ENCODE measurements around the gene TP53BP2.
"Not testable (repeated sequence)": the region's sequence is repeated elsewhere in the genome, so short reads cannot be mapped to it uniquely, and the experiment has no call there.

TP53BP2 gene

DNA sequence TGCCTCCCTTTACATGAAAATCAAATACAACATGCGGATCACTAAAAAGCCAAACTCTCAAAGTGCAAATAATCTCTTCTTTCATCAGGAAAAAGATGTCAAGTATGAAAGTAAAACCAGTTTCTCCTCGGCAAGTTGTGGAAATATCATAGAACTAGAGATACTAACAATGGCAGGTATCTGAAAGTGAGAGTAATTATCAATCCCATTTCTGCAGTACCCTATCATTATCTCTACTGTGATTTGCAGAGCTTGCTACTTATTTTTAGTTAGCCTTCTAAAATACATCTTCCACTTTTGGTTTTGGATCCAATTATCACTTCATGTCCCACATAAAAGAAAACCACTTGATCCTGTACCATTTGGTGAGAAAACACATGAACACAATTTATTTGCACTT is 3.0 kb downstream of the TP53BP2 start:
- no peaks in the 10 kb centered on the region for H3K9me3 ChIP-seq (ENCODE audit: control insufficient read depth in 5 of 5, low read length in 5 of 5)
- peaks cover 3 to 27% (median 26%) of the 10 kb centered on the region in 5 donors for H3K4me1 ChIP-seq (ENCODE audit: control insufficient read depth in 5 of 5, insufficient read depth in 5 of 5, low read length in 5 of 5)
- H3K4me3 ChIP-seq (ENCODE audit: low read depth in 1 of 5, low read length in 5 of 5) = no peak overlapping the region
- no peaks in the 10 kb centered on the region for H3K27me3 ChIP-seq (ENCODE audit: control insufficient read depth in 5 of 5, insufficient read depth in 4 of 5, low read length in 5 of 5)
- no peaks in the 10 kb centered on the region for H3K36me3 ChIP-seq (ENCODE audit: control insufficient read depth in 5 of 5, insufficient read depth in 5 of 5, low read length in 5 of 5)
- H3K9ac ChIP-seq (ENCODE audit: low read length in 5 of 5) = no peak overlapping the region
- H3K27ac ChIP-seq (ENCODE audit: low read depth, low read length) = no peak overlapping the region

GRCh38 chr1:223841977-223842623 is 3.6 kb downstream of the TP53BP2 start:
- H3K27ac ChIP-seq (ENCODE audit: low read depth, low read length); H3K27me3 ChIP-seq (ENCODE audit: control insufficient read depth in 5 of 5, insufficient read depth in 4 of 5, low read length in 5 of 5); H3K9ac ChIP-seq (ENCODE audit: low read length in 5 of 5); H3K36me3 ChIP-seq (ENCODE audit: control insufficient read depth in 5 of 5, insufficient read depth in 5 of 5, low read length in 5 of 5); H3K9me3 ChIP-seq (ENCODE audit: control insufficient read depth in 5 of 5, low read length in 5 of 5); H3K4me3 ChIP-seq (ENCODE audit: low read depth in 1 of 5, low read length in 5 of 5): not testable (repeated sequence)
- peaks cover 3 to 29% (median 25%) of the 10 kb centered on the region in 5 donors for H3K4me1 ChIP-seq (ENCODE audit: control insufficient read depth in 5 of 5, insufficient read depth in 5 of 5, low read length in 5 of 5)

GRCh38 chr1:223840254-223840653 is 5.5 kb downstream of the TP53BP2 start:
- Histone ChIP-seq H3K9ac (ENCODE audit: low read length in 5 of 5) (no peak overlapping the region), H3K4me1 (ENCODE audit: control insufficient read depth in 5 of 5, insufficient read depth in 5 of 5, low read length in 5 of 5) (peaks cover 0 to 33% (median 20%) of the 10 kb centered on the region in 5 donors), H3K27me3 (ENCODE audit: control insufficient read depth in 5 of 5, insufficient read depth in 4 of 5, low read length in 5 of 5) (no peaks in the 10 kb centered on the region), H3K27ac (ENCODE audit: low read depth, low read length) (no peak overlapping the region), H3K9me3 (ENCODE audit: control insufficient read depth in 5 of 5, low read length in 5 of 5) (no peaks in the 10 kb centered on the region), H3K36me3 (ENCODE audit: control insufficient read depth in 5 of 5, insufficient read depth in 5 of 5, low read length in 5 of 5) (no peaks in the 10 kb centered on the region), H3K4me3 (ENCODE audit: low read depth in 1 of 5, low read length in 5 of 5) (no peak overlapping the region)

DNA sequence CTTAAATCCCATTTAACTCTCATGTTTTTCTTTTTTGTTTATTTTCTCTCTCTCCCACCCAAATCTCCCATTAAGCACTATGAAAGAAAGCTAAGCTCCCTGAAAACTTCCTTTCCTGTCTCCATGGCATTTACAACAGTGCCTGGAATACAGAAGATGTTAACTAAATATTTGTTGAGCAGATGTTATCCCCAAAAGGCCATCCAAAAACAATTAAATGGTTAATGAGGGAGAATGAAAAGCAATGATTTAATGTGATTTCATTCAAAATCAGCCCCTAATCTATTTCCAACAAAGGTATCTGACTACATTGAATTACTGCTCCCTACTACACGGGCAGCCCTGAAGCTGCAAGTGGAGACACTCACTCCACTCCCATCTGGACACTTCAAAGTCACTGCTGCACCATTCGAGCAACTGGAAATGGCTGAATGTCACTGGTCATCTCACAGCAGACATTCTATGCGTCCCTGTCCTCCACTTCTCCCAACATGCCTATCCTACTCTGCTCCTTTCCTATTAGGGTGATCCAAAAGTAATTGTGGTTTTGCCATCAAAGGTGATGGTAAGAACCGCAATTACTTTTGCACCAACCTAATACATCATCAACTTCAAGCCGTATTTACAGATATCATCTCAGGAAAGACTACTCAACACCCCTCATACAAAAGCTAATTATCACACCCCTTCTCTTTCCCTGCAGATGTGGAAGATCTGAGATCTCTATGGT is 7.5 kb downstream of the TP53BP2 start:
- H3K9ac ChIP-seq (ENCODE audit: low read length in 5 of 5) = no peak overlapping the region
- no peaks in the 10 kb centered on the region for H3K36me3 ChIP-seq (ENCODE audit: control insufficient read depth in 5 of 5, insufficient read depth in 5 of 5, low read length in 5 of 5)
- H3K4me3 ChIP-seq (ENCODE audit: low read depth in 1 of 5, low read length in 5 of 5) = no peak overlapping the region
- H3K4me1 ChIP-seq (ENCODE audit: control insufficient read depth in 5 of 5, insufficient read depth in 5 of 5, low read length in 5 of 5) = peaks cover 0 to 25% (median 12%) of the 10 kb centered on the region in 5 donors
- H3K27me3 ChIP-seq (ENCODE audit: control insufficient read depth in 5 of 5, insufficient read depth in 4 of 5, low read length in 5 of 5) = no peaks in the 10 kb centered on the region
- H3K27ac ChIP-seq (ENCODE audit: low read depth, low read length) = no peak overlapping the region
- no peaks in the 10 kb centered on the region for H3K9me3 ChIP-seq (ENCODE audit: control insufficient read depth in 5 of 5, low read length in 5 of 5)

DNA sequence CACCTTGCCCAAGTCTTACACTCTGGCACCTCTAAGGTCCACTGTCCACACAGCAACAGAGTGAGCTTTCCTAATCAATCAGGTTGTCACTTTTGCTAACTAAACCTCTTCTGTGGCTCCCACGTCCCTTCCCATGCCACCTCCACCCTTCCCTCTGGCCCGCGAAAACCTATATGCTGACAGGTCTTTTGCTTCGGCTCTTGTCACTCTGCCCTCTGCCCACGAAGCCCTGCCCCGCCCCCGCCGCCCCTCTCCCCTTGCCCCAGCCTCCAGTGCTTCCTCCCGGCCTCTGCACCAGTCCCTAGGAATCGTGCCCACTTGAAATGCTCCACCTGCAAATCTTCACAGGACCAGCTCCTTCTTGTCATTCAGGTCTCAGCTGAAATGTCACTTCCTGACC is 8.1 kb downstream of the TP53BP2 start:
- no peak overlapping the region for H3K9ac ChIP-seq (ENCODE audit: low read length in 5 of 5)
- no peak overlapping the region for H3K4me3 ChIP-seq (ENCODE audit: low read depth in 1 of 5, low read length in 5 of 5)
- H3K27ac ChIP-seq (ENCODE audit: low read depth, low read length) = no peak overlapping the region
- H3K4me1 ChIP-seq (ENCODE audit: control insufficient read depth in 5 of 5, insufficient read depth in 5 of 5, low read length in 5 of 5) = peaks cover under 1 to 26% (median 13%) of the 10 kb centered on the region in 5 donors
- H3K9me3 ChIP-seq (ENCODE audit: control insufficient read depth in 5 of 5, low read length in 5 of 5) = no peaks in the 10 kb centered on the region
- no peaks in the 10 kb centered on the region for H3K27me3 ChIP-seq (ENCODE audit: control insufficient read depth in 5 of 5, insufficient read depth in 4 of 5, low read length in 5 of 5)
- no peaks in the 10 kb centered on the region for H3K36me3 ChIP-seq (ENCODE audit: control insufficient read depth in 5 of 5, insufficient read depth in 5 of 5, low read length in 5 of 5)

DNA sequence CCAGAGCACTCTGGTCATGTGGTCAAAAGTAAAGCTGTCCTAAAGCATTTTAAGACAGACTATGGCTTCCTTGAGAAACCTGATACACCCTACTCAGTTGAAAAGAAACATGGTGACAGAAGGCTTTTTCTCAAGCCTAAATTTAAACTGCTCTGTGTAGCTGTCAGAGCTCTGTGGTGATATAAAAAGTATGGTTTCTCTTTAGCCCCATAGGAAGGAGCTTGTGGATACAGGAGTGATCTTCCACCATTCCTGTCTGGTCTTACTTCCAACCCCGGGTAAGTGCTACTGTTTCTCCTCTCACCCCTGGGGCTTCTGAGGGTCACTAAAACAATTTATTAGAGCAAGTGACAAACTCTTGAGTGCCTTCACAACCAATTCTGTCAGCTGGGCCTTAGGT is 8.5 kb downstream of the TP53BP2 start:
- H3K9ac ChIP-seq (ENCODE audit: low read length in 5 of 5) = no peak overlapping the region
- H3K9me3 ChIP-seq (ENCODE audit: control insufficient read depth in 5 of 5, low read length in 5 of 5) = no peaks in the 10 kb centered on the region
- H3K4me1 ChIP-seq (ENCODE audit: control insufficient read depth in 5 of 5, insufficient read depth in 5 of 5, low read length in 5 of 5) = peaks cover 2 to 28% (median 16%) of the 10 kb centered on the region in 5 donors
- H3K27ac ChIP-seq (ENCODE audit: low read depth, low read length) = no peak overlapping the region
- no peaks in the 10 kb centered on the region for H3K36me3 ChIP-seq (ENCODE audit: control insufficient read depth in 5 of 5, insufficient read depth in 5 of 5, low read length in 5 of 5)
- H3K4me3 ChIP-seq (ENCODE audit: low read depth in 1 of 5, low read length in 5 of 5) = no peak overlapping the region
- no peaks in the 10 kb centered on the region for H3K27me3 ChIP-seq (ENCODE audit: control insufficient read depth in 5 of 5, insufficient read depth in 4 of 5, low read length in 5 of 5)

- no peak overlapping the region for H3K4me3 ChIP-seq (ENCODE audit: low read depth in 1 of 5, low read length in 5 of 5)
- H3K36me3 ChIP-seq (ENCODE audit: control insufficient read depth in 5 of 5, insufficient read depth in 5 of 5, low read length in 5 of 5) = no peaks in the 10 kb centered on the region
- H3K4me1 ChIP-seq (ENCODE audit: control insufficient read depth in 5 of 5, insufficient read depth in 5 of 5, low read length in 5 of 5) = peaks cover 2 to 29% (median 18%) of the 10 kb centered on the region in 5 donors
- no peak overlapping the region for H3K9ac ChIP-seq (ENCODE audit: low read length in 5 of 5)
- H3K9me3 ChIP-seq (ENCODE audit: control insufficient read depth in 5 of 5, low read length in 5 of 5) = no peaks in the 10 kb centered on the region
- H3K27me3 ChIP-seq (ENCODE audit: control insufficient read depth in 5 of 5, insufficient read depth in 4 of 5, low read length in 5 of 5) = no peaks in the 10 kb centered on the region
- H3K27ac ChIP-seq (ENCODE audit: low read depth, low read length) = no peak overlapping the region
Measured at GRCh38 chr1:223836586-223836985, 9.2 kb downstream of the TP53BP2 start.

GRCh38 chr1:223835754-223836153 is 10.0 kb downstream of the TP53BP2 start:
- peaks cover 2 to 26% (median 14%) of the 10 kb centered on the region in 5 donors for H3K4me1 ChIP-seq (ENCODE audit: control insufficient read depth in 5 of 5, insufficient read depth in 5 of 5, low read length in 5 of 5)

GRCh38 chr1:223834660-223835263 is 11.0 kb downstream of the TP53BP2 start:
- Histone ChIP-seq H3K36me3 (ENCODE audit: control insufficient read depth in 5 of 5, insufficient read depth in 5 of 5, low read length in 5 of 5) (no peaks in the 10 kb centered on the region), H3K4me3 (ENCODE audit: low read depth in 1 of 5, low read length in 5 of 5) (no peak overlapping the region), H3K4me1 (ENCODE audit: control insufficient read depth in 5 of 5, insufficient read depth in 5 of 5, low read length in 5 of 5) (peaks cover 2 to 26% (median 14%) of the 10 kb centered on the region in 5 donors), H3K27me3 (ENCODE audit: control insufficient read depth in 5 of 5, insufficient read depth in 4 of 5, low read length in 5 of 5) (no peaks in the 10 kb centered on the region), H3K9ac (ENCODE audit: low read length in 5 of 5) (peak overlapping the region in 1 of 5 donors; percentile 13), H3K27ac (ENCODE audit: low read depth, low read length) (no peak overlapping the region), H3K9me3 (ENCODE audit: control insufficient read depth in 5 of 5, low read length in 5 of 5) (no peaks in the 10 kb centered on the region)

More at GRCh38 chr1:223835754-223836153, 10.0 kb downstream of the TP53BP2 start:
- Histone ChIP-seq H3K27ac (ENCODE audit: low read depth, low read length) (no peak overlapping the region), H3K27me3 (ENCODE audit: control insufficient read depth in 5 of 5, insufficient read depth in 4 of 5, low read length in 5 of 5) (no peaks in the 10 kb centered on the region), H3K9ac (ENCODE audit: low read length in 5 of 5) (no peak overlapping the region), H3K36me3 (ENCODE audit: control insufficient read depth in 5 of 5, insufficient read depth in 5 of 5, low read length in 5 of 5) (no peaks in the 10 kb centered on the region), H3K4me3 (ENCODE audit: low read depth in 1 of 5, low read length in 5 of 5) (no peak overlapping the region), H3K9me3 (ENCODE audit: control insufficient read depth in 5 of 5, low read length in 5 of 5) (no peaks in the 10 kb centered on the region)

- H3K9ac ChIP-seq (ENCODE audit: low read length in 5 of 5) = no peak overlapping the region
- H3K9me3 ChIP-seq (ENCODE audit: control insufficient read depth in 5 of 5, low read length in 5 of 5) = no peaks in the 10 kb centered on the region
- no peaks in the 10 kb centered on the region for H3K27me3 ChIP-seq (ENCODE audit: control insufficient read depth in 5 of 5, insufficient read depth in 4 of 5, low read length in 5 of 5)
- no peak overlapping the region for H3K4me3 ChIP-seq (ENCODE audit: low read depth in 1 of 5, low read length in 5 of 5)
- peaks cover 2 to 26% (median 14%) of the 10 kb centered on the region in 5 donors for H3K4me1 ChIP-seq (ENCODE audit: control insufficient read depth in 5 of 5, insufficient read depth in 5 of 5, low read length in 5 of 5)
- H3K27ac ChIP-seq (ENCODE audit: low read depth, low read length) = no peak overlapping the region
- no peaks in the 10 kb centered on the region for H3K36me3 ChIP-seq (ENCODE audit: control insufficient read depth in 5 of 5, insufficient read depth in 5 of 5, low read length in 5 of 5)
Measured at GRCh38 chr1:223833948-223834347, 11.8 kb downstream of the TP53BP2 start.

Measured in subcutaneous abdominal adipose tissue (tissue), 5 donors.